GM21381 (cell line): ENCODE measurements around the gene TRMT44.
"Not testable (repeated sequence)": the region's sequence is repeated elsewhere in the genome, so short reads cannot be mapped to it uniquely, and the experiment has no call there.

Experiments used
- ATAC-seq: cut with Tn5 transposase; IDR thresholded peaks from one replicate; pipeline ENCODE4 v1.9.1; 2021; ENCODE audit warnings: mild to moderate bottlenecking, moderate library complexity; ENCODE audit not compliant: unreplicated experiment

TRMT44 gene

DNA sequence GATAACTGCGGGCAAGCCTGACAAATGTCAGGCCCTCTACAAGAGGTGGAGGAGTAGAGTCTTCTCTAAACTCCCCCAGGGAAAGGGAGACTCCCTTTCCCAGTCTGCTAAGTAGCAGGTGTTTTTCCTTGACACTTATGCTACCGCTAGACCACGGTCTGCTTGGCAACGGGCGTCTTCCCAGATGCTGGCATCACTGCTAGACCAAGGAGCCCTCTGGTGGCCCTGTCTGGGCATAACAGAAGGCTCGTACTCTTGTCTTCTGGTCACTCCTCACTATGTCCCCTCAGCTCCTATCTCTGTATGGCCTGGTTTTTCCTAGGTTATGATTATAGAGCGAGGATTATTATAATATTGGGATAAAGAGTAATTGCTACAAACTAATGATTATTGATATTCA lies 33.7 kb upstream of the TRMT44 start:
- not testable (repeated sequence) for ATAC-seq

DNA sequence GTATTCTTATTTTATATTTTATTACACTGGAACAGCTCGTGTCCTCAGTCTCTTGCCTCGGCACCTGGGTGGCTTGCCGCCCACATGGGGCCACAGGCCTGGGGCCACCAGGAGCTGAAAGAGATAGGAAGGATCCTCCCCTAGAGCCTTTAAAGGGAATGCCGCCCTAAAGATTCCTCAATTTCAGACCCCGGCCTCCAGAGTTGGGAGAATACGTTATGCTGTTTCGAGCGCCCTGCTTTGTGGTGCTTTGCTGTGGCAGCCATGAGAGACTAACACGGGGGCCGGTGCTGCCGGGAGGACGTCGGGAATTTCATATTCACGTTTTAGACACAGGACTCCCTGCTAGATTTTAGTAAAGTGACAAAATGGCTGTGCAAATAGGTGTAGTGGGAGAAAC lies 33.3 kb upstream of the TRMT44 start:
- ATAC-seq, result no peak

DNA sequence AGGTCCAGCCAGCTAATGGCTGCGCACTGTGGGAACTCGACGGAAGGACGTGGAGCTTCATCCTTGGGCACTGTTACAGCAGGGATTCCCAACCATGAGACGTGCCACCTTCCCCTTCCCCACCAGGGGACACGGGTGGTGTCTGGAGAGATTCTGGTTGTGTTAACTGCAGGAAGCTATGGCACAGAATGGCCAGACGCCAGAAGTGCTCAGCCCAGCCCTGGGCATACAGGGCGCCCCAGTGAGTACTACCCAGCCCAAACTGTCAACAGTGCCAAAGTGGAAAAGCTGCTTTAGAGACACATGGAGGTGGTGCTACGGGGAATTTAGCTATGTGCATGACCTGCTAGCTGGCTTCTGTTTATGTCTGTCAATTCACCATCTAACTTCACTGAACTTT lies 32.8 kb upstream of the TRMT44 start:
- no peak for ATAC-seq

DNA sequence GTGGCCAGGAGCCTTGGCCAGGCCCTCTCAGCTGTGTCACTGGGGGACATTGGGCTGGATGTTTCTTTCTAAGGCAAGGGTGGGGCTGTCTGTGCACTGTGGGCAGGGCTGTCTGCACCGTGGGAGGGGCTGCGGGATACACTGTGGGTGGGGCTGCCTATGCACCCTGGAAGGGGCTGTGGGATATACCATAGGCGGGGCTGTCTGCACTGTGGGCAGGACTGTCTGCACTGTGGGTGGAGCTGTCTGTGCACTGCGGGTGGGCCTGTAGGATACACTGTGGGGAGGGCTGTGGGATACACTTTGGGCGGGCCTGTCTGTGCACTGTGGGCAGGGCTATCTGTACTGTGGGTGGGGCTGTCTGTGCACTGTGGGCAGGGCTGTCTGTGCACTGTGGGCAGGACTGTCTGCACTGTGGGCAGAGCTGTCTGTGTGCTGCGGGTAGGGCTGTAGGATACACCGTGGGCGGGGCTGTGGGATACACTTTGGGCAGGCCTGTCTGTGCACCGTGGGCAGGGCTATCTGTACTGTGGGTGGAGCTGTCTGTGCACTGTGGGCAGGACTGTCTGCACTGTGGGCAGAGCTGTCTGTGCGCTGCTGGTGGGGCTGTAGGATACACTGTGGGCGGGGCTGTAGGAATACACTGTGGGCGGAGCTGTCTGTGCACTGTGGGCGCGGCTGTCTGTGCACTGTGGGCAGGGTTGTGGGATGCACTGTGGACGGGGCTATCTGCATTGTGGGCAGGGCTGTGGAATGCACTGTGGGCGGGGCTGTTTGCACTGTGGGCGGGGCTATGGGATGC lies 31.1 kb upstream of the TRMT44 start:
- no peak for ATAC-seq

DNA sequence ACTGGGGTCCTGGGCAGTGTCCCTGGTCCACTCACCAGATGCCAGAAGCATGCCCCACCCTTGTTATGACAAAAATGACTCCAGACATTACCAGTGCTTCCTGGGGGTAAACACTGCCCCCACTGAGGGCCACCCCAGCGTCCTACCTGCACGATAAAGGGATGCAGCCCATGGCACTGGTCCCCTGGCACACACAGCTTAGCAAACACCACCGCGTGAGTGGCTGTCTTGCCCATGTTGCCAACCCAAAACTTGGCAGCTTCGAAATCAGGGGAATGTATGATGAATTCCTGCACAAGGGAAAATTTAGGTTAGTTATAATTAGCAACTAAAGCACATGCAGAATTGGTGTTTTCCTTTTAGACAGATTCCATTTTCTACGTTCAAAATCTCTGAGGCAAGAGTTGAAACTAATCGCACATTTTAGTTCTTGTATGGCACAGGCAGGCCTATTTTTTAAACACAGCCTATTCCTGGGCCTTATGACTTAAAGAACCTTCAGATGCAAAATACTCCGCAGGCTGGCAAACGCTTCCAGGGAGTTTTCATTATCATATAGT lies 30.4 kb upstream of the TRMT44 start:
- ATAC-seq, result no peak

DNA sequence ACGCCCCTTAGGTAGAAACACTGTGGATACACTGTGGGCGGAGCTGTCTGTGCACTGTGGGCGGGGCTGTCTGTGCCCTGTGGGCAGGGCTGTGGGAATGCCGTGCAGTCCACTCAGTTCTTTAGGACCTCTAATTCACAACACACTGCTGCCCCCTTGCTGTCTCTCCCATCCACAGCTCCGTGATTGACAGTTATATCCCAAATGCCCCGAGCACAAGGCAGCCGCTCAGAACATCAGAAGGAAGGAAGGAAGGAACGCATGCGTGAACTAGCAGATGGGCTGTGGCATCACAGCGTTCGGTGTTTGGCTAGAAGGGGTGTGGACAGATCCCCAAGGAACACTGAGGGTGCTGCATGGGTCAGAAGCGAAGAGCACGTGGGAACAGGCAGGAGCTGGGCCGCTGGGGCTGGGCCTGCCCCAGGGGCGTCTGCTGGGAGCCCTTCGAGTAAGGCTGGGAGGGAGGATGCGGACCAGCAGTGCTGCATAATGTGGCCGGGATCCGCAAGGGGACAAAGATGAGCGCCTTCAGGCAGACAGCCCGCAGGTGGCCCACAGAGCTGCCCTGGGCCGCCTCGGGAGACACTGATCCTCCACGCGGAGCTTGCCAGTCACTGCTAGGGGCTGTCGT lies 29.8 kb upstream of the TRMT44 start:
- no peak for ATAC-seq

GRCh38 chr4:8411351-8412180 lies 29.0 kb upstream of the TRMT44 start:
- ATAC-seq, result no peak

- no peak for ATAC-seq
Observed at GRCh38 chr4:8412288-8412687, 28.3 kb upstream of the TRMT44 start.

GRCh38 chr4:8414377-8414776 lies 26.2 kb upstream of the TRMT44 start:
- no peak for ATAC-seq

- no peak for ATAC-seq
Observed at GRCh38 chr4:8417071-8417614, 23.4 kb upstream of the TRMT44 start.

GRCh38 chr4:8419222-8420041 lies 21.1 kb upstream of the TRMT44 start:
- ATAC-seq, result peak; percentile 87

- not testable (repeated sequence) for ATAC-seq
Observed at GRCh38 chr4:8420151-8420550, 20.4 kb upstream of the TRMT44 start.

GRCh38 chr4:8422327-8422726 lies 18.2 kb upstream of the TRMT44 start:
- no peak for ATAC-seq

GRCh38 chr4:8422786-8423185 lies 17.8 kb upstream of the TRMT44 start:
- ATAC-seq, result no peak

DNA sequence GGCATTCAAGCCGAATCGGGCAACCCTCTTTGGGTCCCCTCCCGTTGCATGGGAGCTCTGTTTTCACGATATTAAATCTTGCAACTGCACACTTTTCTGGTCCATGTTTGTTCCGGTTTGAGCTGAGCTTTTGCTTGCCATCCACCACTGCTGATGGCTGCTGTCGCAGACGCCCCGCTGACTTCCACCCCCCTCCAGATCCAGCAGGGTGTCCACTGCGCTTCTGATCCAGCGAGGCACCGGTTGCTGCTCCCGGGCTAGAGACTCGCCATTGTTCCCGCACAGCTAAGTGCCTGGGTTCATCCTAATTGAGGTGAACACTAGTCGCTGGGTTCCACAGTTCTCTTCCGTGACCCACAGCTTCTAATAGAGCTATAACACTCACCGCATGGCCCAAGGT lies 13.3 kb upstream of the TRMT44 start:
- ATAC-seq, result no peak

GRCh38 chr4:8427761-8428287 lies 12.8 kb upstream of the TRMT44 start:
- peak; percentile 48 for ATAC-seq

DNA sequence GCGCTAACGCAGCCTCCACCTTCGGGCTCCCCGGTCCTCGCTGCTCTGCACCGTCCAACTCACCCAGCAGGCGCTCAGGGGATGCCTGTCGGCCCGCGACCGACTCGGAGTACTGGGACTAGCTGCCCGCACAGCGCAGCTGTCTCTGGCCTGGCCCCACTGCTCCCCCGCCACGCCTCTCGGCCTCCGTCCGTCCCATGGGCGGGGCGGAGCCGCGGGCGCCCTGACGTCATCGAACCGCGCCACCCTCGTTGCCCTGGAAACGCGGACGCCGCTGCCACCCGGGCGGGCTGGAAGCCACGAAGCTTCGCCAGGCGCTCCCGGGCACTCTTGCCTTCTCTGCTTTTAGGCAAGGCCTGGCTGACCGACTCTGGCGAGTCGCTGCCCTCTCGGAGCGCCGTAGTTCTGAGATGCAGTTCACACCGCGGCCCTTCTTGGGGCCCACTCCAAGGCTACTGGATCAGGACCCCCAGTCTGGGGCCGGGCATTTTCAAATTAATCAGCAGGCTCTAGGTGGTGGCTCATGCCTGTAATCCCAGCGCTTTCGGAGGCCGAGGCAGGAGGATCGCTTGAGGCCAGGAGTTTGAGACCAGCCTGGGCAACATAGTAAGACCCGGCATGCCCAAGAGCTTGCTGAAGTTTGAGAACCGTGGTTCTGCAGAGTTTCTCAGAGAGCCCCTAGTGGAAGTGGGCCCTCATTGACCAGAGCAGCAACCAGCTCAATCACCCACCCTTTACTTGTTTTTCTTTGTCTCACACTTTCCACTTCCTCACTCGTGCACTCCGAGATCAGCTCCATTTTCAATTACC lies 12.1 kb upstream of the TRMT44 start:
- ATAC-seq, result peak; percentile 94

DNA sequence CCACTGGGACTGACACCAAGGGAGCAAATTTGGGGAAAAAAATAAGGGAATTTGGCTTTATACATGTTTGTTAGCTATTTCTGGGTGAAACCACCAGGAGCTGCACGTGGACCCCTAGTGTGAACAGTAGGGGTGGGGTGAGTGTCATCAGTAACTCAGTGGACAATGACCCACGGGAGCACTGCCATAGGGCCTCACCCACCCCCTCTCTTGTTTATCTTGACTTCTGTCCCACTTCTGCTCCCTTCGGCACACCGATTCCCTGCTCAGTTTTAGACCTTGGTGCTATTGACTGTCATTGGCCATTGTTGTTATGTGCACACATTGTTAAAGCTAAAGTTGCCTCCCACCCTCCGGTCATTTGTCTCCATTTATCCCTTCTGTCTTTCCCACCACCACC lies 9.0 kb upstream of the TRMT44 start:
- ATAC-seq, result no peak

DNA sequence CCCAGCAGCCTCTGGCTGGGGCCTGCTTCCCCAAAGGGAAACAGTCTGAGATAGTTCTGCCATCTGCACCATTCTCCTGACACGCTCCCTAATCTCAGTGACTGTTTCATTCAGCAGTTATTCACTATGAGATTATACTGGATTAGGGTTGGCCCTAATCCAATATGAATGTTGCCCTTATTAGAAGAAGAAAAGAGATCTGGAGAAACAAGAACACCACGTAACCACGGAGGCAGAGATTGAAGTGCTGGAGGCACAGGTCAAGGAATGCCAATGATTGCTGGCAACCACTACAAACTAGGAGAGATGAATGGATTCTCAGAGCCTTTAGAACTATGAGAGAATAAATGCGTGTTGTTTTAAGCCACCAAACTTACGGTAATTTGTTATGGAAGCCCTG lies 7.4 kb upstream of the TRMT44 start:
- no peak for ATAC-seq
